GM12878 (cell line): ENCODE results near the gene TBC1D5. TPM values are rescaled to one million over a fixed set of nuclear protein-coding genes. Genes with fewer than 3 reads are reported as not detected.

ENCODE experiments used
- ATAC-seq: fragments of 200-7000 bp; cut with Tn5 transposase; 3 replicates; pipeline ENCODE4 v1.9.1; 2020; ENCODE audit warnings: mild to moderate bottlenecking, moderate library complexity
- BruUV-seq: library from RNA; stranded (reverse); fragments of 400-500 nt; replicated peaks from 2 replicates; lab custom pipeline; 2021; lab: Mats Ljungman, UMichigan
- CTCF ChIA-PET: fragments of 300-600 bp; sonication (Branson Sonifier 250); formaldehyde crosslinking; extraction: SDS; loops from one replicate; lab custom pipeline; 2021; ENCODE audit warnings: inconsistent platforms; lab: Yijun Ruan, JAX
- POLR2A ChIA-PET: fragments of 350-600 bp; formaldehyde crosslinking; extraction: SDS; loops from one replicate; lab custom pipeline; 2021; ENCODE audit warnings: inconsistent platforms; lab: Charles Lee
- RAD21 ChIA-PET: fragments of 300-600 bp; sonication (Branson Sonifier 250); formaldehyde crosslinking; loops from one replicate; lab custom pipeline; 2023; ENCODE audit warnings: antibody characterized with exemption; ENCODE audit not compliant: unreplicated experiment; lab: Charles Lee
- SMC1A ChIA-PET: fragments of 300-600 bp; sonication (Branson Sonifier 250); formaldehyde crosslinking; loops from one replicate; lab custom pipeline; 2023; ENCODE audit not compliant: unreplicated experiment, uncharacterized antibody; lab: Charles Lee
- DNase-seq: peaks from one replicate; pipeline ENCODE4 v3.0.0-alpha.2; 2011; ENCODE audit warnings: low read depth, low spot score
- FAIRE-seq: peaks from 3 replicates; lab custom pipeline; 2011; peaks lifted over from hg19 to GRCh38; lab: Jason Lieb, UNC
- H2AFZ ChIP-seq: 2 replicates; pipeline ENCODE4 v1.6.0; 2011; ENCODE audit warnings: low read depth, low read length, control low read depth; ENCODE audit not compliant: control insufficient read depth
- H3K27ac ChIP-seq: 2 replicates; pipeline ENCODE4 v1.5.1; 2011; ENCODE audit warnings: control low read depth; ENCODE audit not compliant: control insufficient read depth, insufficient read depth
- H3K27me3 ChIP-seq, 2 experiments: replicated peaks in 1 of 2; 2 replicates each; pipeline versions ENCODE4 v1.6.0 to v1.6.1; 2011; ENCODE audit warnings: low read length in 1 of 2; ENCODE audit not compliant: control insufficient read depth in 2 of 2, insufficient read depth in 2 of 2
- H3K36me3 ChIP-seq, 2 experiments: 2 replicates each; pipeline ENCODE4 v1.5.1; 2011; ENCODE audit warnings: low read length in 1 of 2; ENCODE audit not compliant: control insufficient read depth in 2 of 2, insufficient read depth in 2 of 2
- H3K4me1 ChIP-seq: 2 replicates; pipeline ENCODE4 v1.6.1; 2011; ENCODE audit warnings: mild to moderate bottlenecking, low read length, moderate library complexity, mixed read lengths; ENCODE audit not compliant: control insufficient read depth, insufficient read depth
- H3K4me2 ChIP-seq: 2 replicates; pipeline ENCODE4 v1.6.0; 2011; ENCODE audit warnings: control low read depth; ENCODE audit not compliant: control insufficient read depth, insufficient read depth
- H3K4me3 ChIP-seq: fragments of 200-600 bp; sonication (generic); 2 replicates; pipeline ENCODE4 v1.5.1; 2016
- H3K79me2 ChIP-seq: 2 replicates; pipeline ENCODE4 v1.6.0; 2011; ENCODE audit warnings: low read length; ENCODE audit not compliant: control insufficient read depth, insufficient read depth
- H3K9ac ChIP-seq: 2 replicates; pipeline ENCODE4 v1.8.0; 2011; ENCODE audit warnings: low read length, control low read depth, mixed read lengths; ENCODE audit not compliant: control insufficient read depth, insufficient read depth
- H3K9me3 ChIP-seq: replicated peaks from 3 replicates; pipeline ENCODE4 v1.5.1; 2011; ENCODE audit warnings: mild to moderate bottlenecking, low read length; ENCODE audit not compliant: control insufficient read depth, insufficient read depth
- H4K20me1 ChIP-seq: 2 replicates; pipeline ENCODE4 v1.6.0; 2011; ENCODE audit not compliant: control insufficient read depth, insufficient read depth
- ATF7 ChIP-seq: fragments of 450-650 bp; IDR thresholded peaks from 2 replicates; pipeline ENCODE4 v1.6.1; 2016; ENCODE audit warnings: low read depth, mild to moderate bottlenecking
- BHLHE40 ChIP-seq, 2 experiments: fragments of 450-650 bp in 1 of 2; IDR thresholded peaks; 2 replicates each; pipeline ENCODE4 v1.6.1; 2011 to 2017; ENCODE audit warnings: low read depth in 2 of 2, borderline replicate concordance in 1 of 2, improper control_type of control experiment in 1 of 2, low read length in 1 of 2, mild to moderate bottlenecking in 1 of 2
- CHD1 ChIP-seq: IDR thresholded peaks from 2 replicates; pipeline ENCODE4 v1.6.1; 2012; ENCODE audit warnings: low read depth, low read length, improper control_type of control experiment
- EED ChIP-seq: sonication (generic); IDR thresholded peaks from 2 replicates; pipeline ENCODE4 v1.6.1; 2016; ENCODE audit warnings: antibody characterized with exemption, low read depth
- HDAC6 ChIP-seq: fragments of 200-600 bp; sonication (generic); IDR thresholded peaks from one replicate; pipeline ENCODE4 v1.8.0; 2017; ENCODE audit warnings: antibody characterized with exemption; ENCODE audit not compliant: unreplicated experiment
- NFIC ChIP-seq: IDR thresholded peaks from 2 replicates; pipeline ENCODE4 v1.6.1; 2012; ENCODE audit warnings: low read depth, mild to moderate bottlenecking, inconsistent platforms, low read length, moderate library complexity
- RCOR1 ChIP-seq: conservative IDR thresholded peaks from 2 replicates; pipeline ENCODE4 v1.6.1; 2012; ENCODE audit warnings: low read depth, low read length, improper control_type of control experiment
- SUZ12 ChIP-seq: fragments of 200-600 bp; sonication (generic); IDR thresholded peaks from one replicate; pipeline ENCODE4 v1.6.1; 2018; ENCODE audit warnings: antibody characterized with exemption, mild to moderate bottlenecking; ENCODE audit not compliant: unreplicated experiment
- ZZZ3 ChIP-seq: IDR thresholded peaks from 2 replicates; pipeline ENCODE4 v1.6.1; 2011; ENCODE audit warnings: low read depth; ENCODE audit not compliant: control insufficient read depth, insufficient read length
- WGBS: methylation state at CpG from one replicate; pipeline ENCODE4 v1.1.6; 2016; ENCODE audit warnings: low lambda C conversion rate; ENCODE audit not compliant: insufficient replicate concordance, insufficient coverage; ENCODE audit errors: missing lambda C conversion rate; 5-methylcytosine and 5-hydroxymethylcytosine counted together
- in situ Hi-C: fragments of 300-500 bp; cut with MboI; formaldehyde crosslinking; loops from 9 replicates; pipeline ENCODE4 v1.14.3; 2018; ENCODE audit warnings: mixed read lengths
- intact Hi-C: fragments of 100-400 bp; cut with micrococcal nuclease; formaldehyde crosslinking; loops from one replicate; pipeline ENCODE4 v1.14.2; 2022; ENCODE audit not compliant: unreplicated experiment
- polyA plus RNA-seq, 11 experiments: library from polyadenylated mRNA; depleted of rRNA in 4 of 11; unstranded in 6 of 11; stranded (reverse) in 5 of 11; fragments of >200 nt; fragmentation: Nextera tagmentation in 4 of 11; fragmentation: Illumina TruSeq in 1 of 11; extraction: Ambion mirVana in 4 of 11; extraction: Trizol in 1 of 11; gene quantifications; 1 replicate in 1 of 11; 2 replicates in 10 of 11; pipeline versions ENCODE4 v1.2.1 to v1.2.3, GENCODE V29; 2011 to 2016; ENCODE audit warnings: inconsistent platforms in 2 of 11, missing spikeins in 2 of 11, low read depth in 1 of 11
- total RNA-seq, 4 experiments: library from RNA; depleted of rRNA in 3 of 4; stranded (reverse); fragments of >200 nt in 3 of 4; fragmentation: Illumina TruSeq in 1 of 4; extraction: Trizol in 1 of 4; gene quantifications; 2 replicates each; pipeline versions ENCODE4 v1.2.1 to v1.2.3, GENCODE V29; 2013 to 2021
- TF ChIP-seq, protein P1 (sequence below): IDR thresholded peaks from 2 replicates; pipeline ENCODE4 v1.6.1; 2011; ENCODE audit warnings: low read depth, low read length, improper control_type of control experiment, borderline replicate concordance
- TF ChIP-seq, protein P2 (sequence below): fragments of 450-650 bp; IDR thresholded peaks from 2 replicates; pipeline ENCODE4 v1.6.1; 2016; ENCODE audit warnings: mild to moderate bottlenecking

The TBC1D5 gene
- total and polyA plus RNA-seq, 10 of the 15 experiments (the other 5 are each of a cell fraction or from before 2014, with no cell fraction given) = 5.5 to 61.0 (median 43.8) TPM

DNA sequence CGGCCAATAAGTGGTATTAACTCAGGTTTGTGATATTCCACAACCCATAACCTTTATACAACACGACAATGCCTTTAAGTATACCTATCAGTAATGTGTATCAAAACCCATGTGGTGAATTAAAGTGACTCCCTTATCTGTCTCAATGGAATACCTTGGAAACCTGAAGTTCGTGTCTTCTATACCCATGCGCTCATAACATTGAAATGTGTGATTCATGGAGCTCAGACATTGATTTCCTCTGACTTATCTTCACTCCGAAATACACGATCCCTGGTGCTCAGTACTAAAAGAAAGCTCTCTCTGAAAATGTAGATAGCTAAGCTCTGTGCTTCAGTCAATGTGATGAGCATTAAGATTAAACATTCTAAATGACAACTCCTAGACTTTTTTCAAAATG lies 140.3 kb downstream of the TBC1D5 start:
- in situ Hi-C loops = no loop called here
- Histone ChIP-seq H3K27me3 (no peaks in the 10 kb centered on the region), H3K79me2 (no peaks in the 10 kb centered on the region), H3K9ac (no peak overlapping the region), H4K20me1 (no peaks in the 10 kb centered on the region), H3K9me3 (no peaks in the 10 kb centered on the region; the same call in 2 of the 3 replicates), H3K27ac (no peak overlapping the region), H3K4me2 (no peak overlapping the region), H2AFZ (no peak overlapping the region), H3K4me1 (no peaks in the 10 kb centered on the region), H3K4me3 (no peak overlapping the region), H3K36me3 (no peaks in the 10 kb centered on the region)
- ATAC-seq (no peak), DNase-seq (no peak), FAIRE-seq (no peak)
- WGBS = 97% methylated on average over 6 of the region's 6 CpGs
- ChIA-PET POLR2A (no interaction called here), SMC1A (no interaction called here), CTCF (no interaction called here), RAD21 (no interaction called here)
- no peak for TF ChIP-seq BHLHE40 (IDR thresholded peaks at IDR 0.05; ENCODE audit: borderline replicate concordance in 1 of 2, low read depth in 2 of 2, low read length in 1 of 2)
- no peak for TF ChIP-seq CHD1
- TF ChIP-seq, protein P1, sequence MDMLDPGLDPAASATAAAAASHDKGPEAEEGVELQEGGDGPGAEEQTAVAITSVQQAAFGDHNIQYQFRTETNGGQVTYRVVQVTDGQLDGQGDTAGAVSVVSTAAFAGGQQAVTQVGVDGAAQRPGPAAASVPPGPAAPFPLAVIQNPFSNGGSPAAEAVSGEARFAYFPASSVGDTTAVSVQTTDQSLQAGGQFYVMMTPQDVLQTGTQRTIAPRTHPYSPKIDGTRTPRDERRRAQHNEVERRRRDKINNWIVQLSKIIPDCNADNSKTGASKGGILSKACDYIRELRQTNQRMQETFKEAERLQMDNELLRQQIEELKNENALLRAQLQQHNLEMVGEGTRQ = no peak
- TF ChIP-seq, protein P2, sequence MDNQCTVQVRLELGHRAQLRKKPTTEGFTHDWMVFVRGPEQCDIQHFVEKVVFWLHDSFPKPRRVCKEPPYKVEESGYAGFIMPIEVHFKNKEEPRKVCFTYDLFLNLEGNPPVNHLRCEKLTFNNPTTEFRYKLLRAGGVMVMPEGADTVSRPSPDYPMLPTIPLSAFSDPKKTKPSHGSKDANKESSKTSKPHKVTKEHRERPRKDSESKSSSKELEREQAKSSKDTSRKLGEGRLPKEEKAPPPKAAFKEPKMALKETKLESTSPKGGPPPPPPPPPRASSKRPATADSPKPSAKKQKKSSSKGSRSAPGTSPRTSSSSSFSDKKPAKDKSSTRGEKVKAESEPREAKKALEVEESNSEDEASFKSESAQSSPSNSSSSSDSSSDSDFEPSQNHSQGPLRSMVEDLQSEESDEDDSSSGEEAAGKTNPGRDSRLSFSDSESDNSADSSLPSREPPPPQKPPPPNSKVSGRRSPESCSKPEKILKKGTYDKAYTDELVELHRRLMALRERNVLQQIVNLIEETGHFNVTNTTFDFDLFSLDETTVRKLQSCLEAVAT = no peak
- TF ChIP-seq HDAC6 = no peak
- no peak for TF ChIP-seq EED
- no peak for TF ChIP-seq ZZZ3
- TF ChIP-seq NFIC = no peak
- no peak for TF ChIP-seq SUZ12
- no peak for TF ChIP-seq RCOR1
- no peak for TF ChIP-seq ATF7
- BruUV-seq = no TSS peak
- intact Hi-C loops = no loop called here
